Measurements from ENCODE around the gene TFPI.

GRCh38 chr2:187550857-187551256 lies 3.4 kb downstream of the TFPI start:
- TF ChIP-seq, protein P1, sequence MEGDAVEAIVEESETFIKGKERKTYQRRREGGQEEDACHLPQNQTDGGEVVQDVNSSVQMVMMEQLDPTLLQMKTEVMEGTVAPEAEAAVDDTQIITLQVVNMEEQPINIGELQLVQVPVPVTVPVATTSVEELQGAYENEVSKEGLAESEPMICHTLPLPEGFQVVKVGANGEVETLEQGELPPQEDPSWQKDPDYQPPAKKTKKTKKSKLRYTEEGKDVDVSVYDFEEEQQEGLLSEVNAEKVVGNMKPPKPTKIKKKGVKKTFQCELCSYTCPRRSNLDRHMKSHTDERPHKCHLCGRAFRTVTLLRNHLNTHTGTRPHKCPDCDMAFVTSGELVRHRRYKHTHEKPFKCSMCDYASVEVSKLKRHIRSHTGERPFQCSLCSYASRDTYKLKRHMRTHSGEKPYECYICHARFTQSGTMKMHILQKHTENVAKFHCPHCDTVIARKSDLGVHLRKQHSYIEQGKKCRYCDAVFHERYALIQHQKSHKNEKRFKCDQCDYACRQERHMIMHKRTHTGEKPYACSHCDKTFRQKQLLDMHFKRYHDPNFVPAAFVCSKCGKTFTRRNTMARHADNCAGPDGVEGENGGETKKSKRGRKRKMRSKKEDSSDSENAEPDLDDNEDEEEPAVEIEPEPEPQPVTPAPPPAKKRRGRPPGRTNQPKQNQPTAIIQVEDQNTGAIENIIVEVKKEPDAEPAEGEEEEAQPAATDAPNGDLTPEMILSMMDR (IDR thresholded peaks at IDR 0.05; ENCODE audit: control extremely low read depth in 1 of 3, insufficient read depth in 1 of 3, low read depth in 1 of 3, low read length in 3 of 3), result no peak
- no peak for TF ChIP-seq TEAD4 (IDR thresholded peaks at IDR 0.05; ENCODE audit: low read depth, low read length)
- no peak for TF ChIP-seq HDAC2 (IDR thresholded peaks at IDR 0.05; ENCODE audit: borderline replicate concordance in 1 of 2, low read depth in 2 of 2, low read length in 2 of 2)
- no peak for TF ChIP-seq GTF2F1 (IDR thresholded peaks at IDR 0.05; ENCODE audit: borderline replicate concordance, low read depth, low read length)
- no peak for TF ChIP-seq KDM1A (IDR thresholded peaks at IDR 0.05; ENCODE audit: borderline replicate concordance, low read length)
- TF ChIP-seq RAD21 (IDR thresholded peaks at IDR 0.05 in 1 of 2, conservative IDR thresholded peaks at IDR 0.05 in 1 of 2; ENCODE audit: low read depth in 2 of 2, low read length in 2 of 2), result no peak
- TF ChIP-seq ASH2L (IDR thresholded peaks at IDR 0.05; ENCODE audit: low read length), result no peak
- no peak for TF ChIP-seq RXRA (IDR thresholded peaks at IDR 0.05; ENCODE audit: insufficient read depth, low read depth, low read length)
- no peak for TF ChIP-seq YY1 (IDR thresholded peaks at IDR 0.05; ENCODE audit: low read depth, low read length)
- no peak for TF ChIP-seq MAX (IDR thresholded peaks at IDR 0.05)
- no peak for TF ChIP-seq POLR2AphosphoS5 (IDR thresholded peaks at IDR 0.05; ENCODE audit: low read depth, low read length)
